Activated T-cell treated with anti-CD3 and anti-CD28 coated beads, Interleukin-2, amount 50 U/mL, for 72 hours (primary cell): ENCODE measurements around the gene HOXD12. TPM values are rescaled to one million over a fixed set of nuclear protein-coding genes. Genes with fewer than 3 reads are reported as not detected.

Experiments
- ATAC-seq, 2 donors: fragments of 150-1000 bp; cut with Tn5 transposase; replicated peaks in 1 of 2; 2 replicates each; pipeline ENCODE4 v1.10.0; 2021; ENCODE audit warnings: moderate library complexity in 2 of 2, mild to moderate bottlenecking in 1 of 2
- DNase-seq, 2 donors: peaks; one replicate each; pipeline ENCODE4 v3.0.0; 2021 to 2022; ENCODE audit warnings: mixed read lengths in 1 of 2
- H3K27ac Mint-ChIP-seq: one replicate; pipeline ENCODE4 v1.8.0; 2022; ENCODE audit warnings: mild to moderate bottlenecking, moderate library complexity, mixed read lengths
- H3K27me3 Mint-ChIP-seq: one replicate; pipeline ENCODE4 v1.8.0; 2022; ENCODE audit warnings: low read depth, mixed read lengths
- H3K36me3 Mint-ChIP-seq, 2 donors: one replicate each; pipeline ENCODE4 v1.8.0; 2022; ENCODE audit warnings: mixed read lengths in 2 of 2, mild to moderate bottlenecking in 1 of 2; ENCODE audit not compliant: insufficient read depth in 2 of 2
- H3K4me1 Mint-ChIP-seq: one replicate; pipeline ENCODE4 v1.8.0; 2022; ENCODE audit warnings: low read depth, mixed read lengths
- H3K4me3 Mint-ChIP-seq, 2 donors: one replicate each; pipeline ENCODE4 v1.8.0; 2022; ENCODE audit warnings: mild to moderate bottlenecking in 2 of 2, mixed read lengths in 2 of 2, moderate library complexity in 2 of 2
- H3K9me3 Mint-ChIP-seq, 2 donors: one replicate each; pipeline ENCODE4 v1.8.0; 2022; ENCODE audit warnings: mixed read lengths in 2 of 2
- total RNA-seq, 2 donors: library from RNA; stranded (reverse); gene quantifications; one replicate each; pipeline ENCODE4 v1.2.3, GENCODE V29; 2022

Gene HOXD12
- total RNA-seq, 2 donors from 2014 or later: not detected

GRCh38 chr2:176135035-176135440, 35.4 kb downstream of the HOXD12 start:
- Mint-ChIP-seq H3K36me3 (peaks cover 10 to 15% of the 10 kb centered on the region in 2 donors), H3K4me3 (peak overlapping the region; percentile 39 to 46), H3K9me3 (no peaks in the 10 kb centered on the region), H3K27me3 (peaks cover 87% of the 10 kb centered on the region), H3K27ac (no peak overlapping the region), H3K4me1 (peaks cover 55% of the 10 kb centered on the region)
- ATAC-seq: no peak
- DNase-seq: no peak

- ATAC-seq: no peak
- no peaks in the 10 kb centered on the region for H3K9me3 Mint-ChIP-seq
- peaks cover 10 to 15% of the 10 kb centered on the region in 2 donors for H3K36me3 Mint-ChIP-seq
- no peak for DNase-seq
- H3K4me3 Mint-ChIP-seq: peak overlapping the region; percentile 45 to 46
- no peak overlapping the region for H3K27ac Mint-ChIP-seq
- H3K4me1 Mint-ChIP-seq: peaks cover 44% of the 10 kb centered on the region
- peaks cover 84% of the 10 kb centered on the region for H3K27me3 Mint-ChIP-seq
Observed at GRCh38 chr2:176136374-176137251, 37.0 kb downstream of the HOXD12 start.

- Mint-ChIP-seq H3K4me1 (peaks cover 39% of the 10 kb centered on the region), H3K4me3 (peak overlapping the region; percentile 35 to 42), H3K36me3 (peaks cover 10 to 15% of the 10 kb centered on the region in 2 donors), H3K27ac (peak overlapping the region; percentile 71), H3K9me3 (no peaks in the 10 kb centered on the region), H3K27me3 (peaks cover 84% of the 10 kb centered on the region)
- no peak for DNase-seq
- ATAC-seq: no peak
Observed at GRCh38 chr2:176137252-176137580, 37.6 kb downstream of the HOXD12 start.

GRCh38 chr2:176137906-176138305, 38.3 kb downstream of the HOXD12 start:
- peaks cover 84% of the 10 kb centered on the region for H3K27me3 Mint-ChIP-seq
- H3K4me3 Mint-ChIP-seq: peak overlapping the region in 1 of 2 donors; percentile 35
- no peak overlapping the region for H3K27ac Mint-ChIP-seq
- ATAC-seq: no peak
- H3K9me3 Mint-ChIP-seq: no peaks in the 10 kb centered on the region
- DNase-seq: no peak
- H3K36me3 Mint-ChIP-seq: peaks cover 10 to 12% of the 10 kb centered on the region in 2 donors
- H3K4me1 Mint-ChIP-seq: peaks cover 36% of the 10 kb centered on the region

- Mint-ChIP-seq H3K36me3 (peaks cover 10 to 12% of the 10 kb centered on the region in 2 donors), H3K27me3 (peaks cover 83% of the 10 kb centered on the region), H3K9me3 (no peaks in the 10 kb centered on the region), H3K27ac (no peak overlapping the region), H3K4me3 (peak overlapping the region; percentile 55 to 70), H3K4me1 (peaks cover 36% of the 10 kb centered on the region)
- ATAC-seq: no peak
- DNase-seq: no peak
Observed at GRCh38 chr2:176138526-176138922, 38.9 kb downstream of the HOXD12 start.

GRCh38 chr2:176138923-176139660, 39.5 kb downstream of the HOXD12 start:
- Mint-ChIP-seq H3K27ac (peak overlapping the region; percentile 61), H3K9me3 (no peaks in the 10 kb centered on the region), H3K36me3 (peaks cover 10 to 12% of the 10 kb centered on the region in 2 donors), H3K4me3 (peak overlapping the region; percentile 55 to 70), H3K4me1 (peaks cover 36% of the 10 kb centered on the region), H3K27me3 (peaks cover 77% of the 10 kb centered on the region)
- no peak for ATAC-seq
- no peak for DNase-seq

- ATAC-seq (no peak), DNase-seq (no peak)
- Mint-ChIP-seq H3K9me3 (no peaks in the 10 kb centered on the region), H3K4me1 (peaks cover 36% of the 10 kb centered on the region), H3K27ac (no peak overlapping the region), H3K36me3 (peaks cover 10 to 12% of the 10 kb centered on the region in 2 donors), H3K27me3 (peaks cover 73% of the 10 kb centered on the region), H3K4me3 (peak overlapping the region; percentile 9 to 67)
Observed at GRCh38 chr2:176139661-176140512, 40.3 kb downstream of the HOXD12 start.

GRCh38 chr2:176140513-176141317, 41.1 kb downstream of the HOXD12 start:
- Mint-ChIP-seq H3K4me1 (peaks cover 29% of the 10 kb centered on the region), H3K27me3 (peaks cover 73% of the 10 kb centered on the region), H3K36me3 (peaks cover 10 to 11% of the 10 kb centered on the region in 2 donors), H3K27ac (no peak overlapping the region), H3K9me3 (no peaks in the 10 kb centered on the region), H3K4me3 (peak overlapping the region; percentile 9 to 67)
- DNase-seq (peak; percentile 79 to 82), ATAC-seq (peak; percentile 92)

- Mint-ChIP-seq H3K36me3 (peaks cover 9 to 10% of the 10 kb centered on the region in 2 donors), H3K27me3 (peaks cover 77% of the 10 kb centered on the region), H3K27ac (no peak overlapping the region), H3K9me3 (no peaks in the 10 kb centered on the region), H3K4me1 (peaks cover 22% of the 10 kb centered on the region), H3K4me3 (no peak overlapping the region)
- DNase-seq (no peak), ATAC-seq (no peak)
Observed at GRCh38 chr2:176142281-176142680, 42.7 kb downstream of the HOXD12 start.

GRCh38 chr2:176145085-176145969, 45.7 kb downstream of the HOXD12 start:
- H3K27ac Mint-ChIP-seq: no peak overlapping the region
- peaks cover 4% of the 10 kb centered on the region for H3K4me1 Mint-ChIP-seq
- no peak for DNase-seq

GRCh38 chr2:176146101-176146500, 46.5 kb downstream of the HOXD12 start:
- Mint-ChIP-seq H3K4me1 (peaks cover 4% of the 10 kb centered on the region), H3K27me3 (peaks cover 88% of the 10 kb centered on the region), H3K4me3 (no peak overlapping the region), H3K27ac (no peak overlapping the region), H3K36me3 (no peaks in the 10 kb centered on the region), H3K9me3 (no peaks in the 10 kb centered on the region)
- DNase-seq: no peak
- no peak for ATAC-seq

More at GRCh38 chr2:176145085-176145969, 45.7 kb downstream of the HOXD12 start:
- H3K27me3 Mint-ChIP-seq: peaks cover 84% of the 10 kb centered on the region
- no peaks in the 10 kb centered on the region for H3K9me3 Mint-ChIP-seq
- H3K4me3 Mint-ChIP-seq: no peak overlapping the region
- ATAC-seq: no peak
- H3K36me3 Mint-ChIP-seq: no peaks in the 10 kb centered on the region
